ENCODE results near the gene MECP2. TPM values are rescaled to one million over a fixed set of nuclear protein-coding genes. Genes with fewer than 3 reads are reported as not detected.

The MECP2 gene
- total and polyA plus RNA-seq, 2 of the 13 experiments (the other 11 are each of a cell fraction or from before 2014, with no cell fraction given): 7.9 to 18.1 TPM

GRCh38 chrX:153999359-154000037 is 98.0 kb downstream of the MECP2 start:
- FAIRE-seq (no peak), DNase-seq (ENCODE audit: low spot score) (no peak), ATAC-seq (no peak)
- POLR2A ChIA-PET: interaction anchor here (1.4 kb wide), 1 partner anchor 11 kb away, joined by 5 read pairs; no protein-coding TSS in a partner anchor
- intact Hi-C loops (cut with micrococcal nuclease; ENCODE audit: unreplicated experiment) (no loop called here), in situ Hi-C loops (cut with HindIII; ENCODE audit: extremely low pct_ligation_motif_present, low pct_unique_long_range_greater_than_20kb) (no loop called here)
- TF ChIP-seq AGO2 (optimal IDR thresholded peaks at IDR 0.05; ENCODE audit: low read depth, low read length) (no peak), ZBTB4 (CRISPR knock-in tag; IDR thresholded peaks at IDR 0.05; ENCODE audit: borderline replicate concordance) (no peak), ZBTB21 (CRISPR knock-in tag; IDR thresholded peaks at IDR 0.05) (no peak), ZNF282 (IDR thresholded peaks at IDR 0.05; ENCODE audit: partially characterized antibody) (no peak), ZC3H13 (CRISPR knock-in tag; IDR thresholded peaks at IDR 0.05) (no peak)
- no peak overlapping the region for H2AFZ ChIP-seq (ENCODE audit: low read length)
- H4K20me1 ChIP-seq (ENCODE audit: insufficient read depth, low read length): no peaks in the 10 kb centered on the region
- 50% methylated on average over 6 of the region's 19 CpGs for WGBS (ENCODE audit: low lambda C conversion rate)
- H3K4me2 ChIP-seq (ENCODE audit: low read depth, low read length): no peak overlapping the region
- H3K79me2 ChIP-seq (ENCODE audit: insufficient read depth, low read length): no peaks in the 10 kb centered on the region
- H3K27ac ChIP-seq (ENCODE audit: extremely low read length, insufficient read depth, low read length): no peak overlapping the region
- no TSS peak for BruUV-seq (replicated peaks)
- H3K36me3 ChIP-seq (replicated peaks in 1 of 2; ENCODE audit: control insufficient read depth in 1 of 2, insufficient read depth in 2 of 2, low read length in 2 of 2): no peaks in the 10 kb centered on the region
- CTCF ChIA-PET (ENCODE audit: low intra/inter-chr PET ratio, low total read pairs): no interaction called here
- H3K4me1 ChIP-seq (ENCODE audit: insufficient read depth, low read length): no peaks in the 10 kb centered on the region
- no peaks in the 10 kb centered on the region for H3K27me3 ChIP-seq (ENCODE audit: control insufficient read depth in 1 of 2, insufficient read depth in 2 of 2, low read length in 2 of 2)
- H3K4me3 ChIP-seq (replicated peaks in 1 of 3; ENCODE audit: insufficient read depth in 1 of 3, low read depth in 2 of 3, low read length in 3 of 3): no peak overlapping the region
- no peak overlapping the region for H3K9ac ChIP-seq (ENCODE audit: insufficient read depth, low read depth, low read length)
- no peaks in the 10 kb centered on the region for H3K9me3 ChIP-seq (ENCODE audit: low read length)
